Measurements from ENCODE around the gene MAT2B. TPM values are rescaled to one million over a fixed set of nuclear protein-coding genes. Genes with fewer than 3 reads are reported as not detected.

Gene MAT2B
- 10 to 100 TPM; 34.6 to 65.3 (median 51.1) TPM for total RNA-seq

DNA sequence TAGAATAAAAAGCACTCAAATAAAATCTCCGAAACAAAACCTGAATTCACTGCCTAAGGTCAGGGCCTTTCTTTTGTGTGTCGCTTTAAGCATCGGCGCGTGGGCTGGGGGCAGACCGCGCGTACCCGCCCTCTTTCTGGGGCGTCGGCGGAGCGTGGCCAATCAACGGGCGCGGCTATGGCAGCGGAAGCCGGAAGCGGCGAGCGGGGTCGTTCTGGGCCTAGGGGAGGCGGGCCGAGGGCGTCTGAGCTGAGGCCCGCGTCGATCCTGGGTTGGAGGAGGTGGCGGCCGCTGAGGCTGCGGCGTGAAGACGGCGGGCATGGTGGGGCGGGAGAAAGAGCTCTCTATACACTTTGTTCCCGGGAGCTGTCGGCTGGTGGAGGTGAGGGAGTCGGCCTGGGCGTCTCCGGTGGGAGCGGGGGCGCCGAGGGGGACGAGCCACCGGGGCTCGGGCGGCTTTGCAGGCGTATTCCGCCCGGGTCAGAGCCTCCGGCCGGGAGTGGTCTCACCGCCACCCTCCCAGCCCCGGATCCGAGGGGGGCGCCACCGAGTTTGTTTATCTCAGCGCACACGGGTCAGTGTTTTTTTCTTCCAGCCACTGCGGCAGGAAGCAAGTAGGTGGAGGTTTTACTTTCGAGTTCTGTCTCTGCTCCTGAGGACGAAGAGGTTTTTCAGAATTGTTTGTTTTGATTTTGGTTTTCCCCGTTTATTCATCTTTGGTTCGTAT lies at the start of gene MAT2B:
TSS of gene MAT2B (plus strand) at position 252 of the 727 bp plus-strand sequence. CDS start at position 320, 68 bp downstream.
- Histone ChIP-seq H3K27me3 (no peaks in the 10 kb centered on the region), H3K4me1 (peaks cover 0 to 30% (median 12%) of the 10 kb centered on the region in 4 donors), H3K4me3 (peak within 1 kb of the TSS; percentile 58 to 94 (median 78)), H3K9me3 (no peaks in the 10 kb centered on the region), H3K27ac (peak within 1 kb of the TSS; percentile 91 to 100 (median 98)), H3K36me3 (no peaks in the 10 kb centered on the region)
- peak; percentile 94 to 98 (median 98) for DNase-seq
- TF ChIP-seq, protein P1, sequence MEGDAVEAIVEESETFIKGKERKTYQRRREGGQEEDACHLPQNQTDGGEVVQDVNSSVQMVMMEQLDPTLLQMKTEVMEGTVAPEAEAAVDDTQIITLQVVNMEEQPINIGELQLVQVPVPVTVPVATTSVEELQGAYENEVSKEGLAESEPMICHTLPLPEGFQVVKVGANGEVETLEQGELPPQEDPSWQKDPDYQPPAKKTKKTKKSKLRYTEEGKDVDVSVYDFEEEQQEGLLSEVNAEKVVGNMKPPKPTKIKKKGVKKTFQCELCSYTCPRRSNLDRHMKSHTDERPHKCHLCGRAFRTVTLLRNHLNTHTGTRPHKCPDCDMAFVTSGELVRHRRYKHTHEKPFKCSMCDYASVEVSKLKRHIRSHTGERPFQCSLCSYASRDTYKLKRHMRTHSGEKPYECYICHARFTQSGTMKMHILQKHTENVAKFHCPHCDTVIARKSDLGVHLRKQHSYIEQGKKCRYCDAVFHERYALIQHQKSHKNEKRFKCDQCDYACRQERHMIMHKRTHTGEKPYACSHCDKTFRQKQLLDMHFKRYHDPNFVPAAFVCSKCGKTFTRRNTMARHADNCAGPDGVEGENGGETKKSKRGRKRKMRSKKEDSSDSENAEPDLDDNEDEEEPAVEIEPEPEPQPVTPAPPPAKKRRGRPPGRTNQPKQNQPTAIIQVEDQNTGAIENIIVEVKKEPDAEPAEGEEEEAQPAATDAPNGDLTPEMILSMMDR (IDR thresholded peaks at IDR 0.05) = peak in 5 of 6 experiments; percentile 27 to 52 (median 47)
- TF ChIP-seq POLR2A (IDR thresholded peaks at IDR 0.05) = peak; percentile 95 to 97

DNA sequence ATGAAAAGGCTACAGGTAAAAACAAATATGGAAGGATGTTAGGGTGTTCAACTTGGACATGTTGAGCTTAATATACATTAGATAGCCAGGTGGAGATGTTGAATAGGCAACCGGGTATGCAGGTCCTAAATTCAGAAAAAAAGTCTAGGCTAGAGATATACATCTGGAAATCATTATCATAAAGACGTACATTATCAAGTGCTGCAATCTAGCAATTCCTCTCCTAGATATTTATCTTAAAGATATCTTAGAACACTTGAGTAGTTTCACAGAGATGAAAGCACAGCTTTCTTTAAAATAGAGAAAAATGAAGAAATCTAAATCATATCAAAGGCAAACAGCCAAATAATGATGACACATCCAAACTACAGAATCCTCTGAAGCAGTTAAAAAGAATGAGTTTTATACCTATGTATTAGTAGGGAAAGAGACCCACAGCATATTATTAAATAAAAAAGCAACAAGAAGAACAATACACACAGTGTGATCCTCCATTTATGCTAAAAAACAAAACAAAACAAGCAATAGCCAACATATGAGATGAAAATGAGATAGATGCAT lies 49.3 kb upstream of the MAT2B start:
- H3K9me3 ChIP-seq = no peaks in the 10 kb centered on the region
- peaks cover 0 to 15% (median 6%) of the 10 kb centered on the region in 4 donors for H3K4me1 ChIP-seq
- DNase-seq = no peak
- H3K27me3 ChIP-seq = no peaks in the 10 kb centered on the region
- TF ChIP-seq, protein P1 (IDR thresholded peaks at IDR 0.05) = no peak
- H3K4me3 ChIP-seq = no peak overlapping the region
- H3K27ac ChIP-seq = no peak overlapping the region
- peaks cover 0 to 24% (median 0%) of the 10 kb centered on the region in 3 donors for H3K36me3 ChIP-seq

DNA sequence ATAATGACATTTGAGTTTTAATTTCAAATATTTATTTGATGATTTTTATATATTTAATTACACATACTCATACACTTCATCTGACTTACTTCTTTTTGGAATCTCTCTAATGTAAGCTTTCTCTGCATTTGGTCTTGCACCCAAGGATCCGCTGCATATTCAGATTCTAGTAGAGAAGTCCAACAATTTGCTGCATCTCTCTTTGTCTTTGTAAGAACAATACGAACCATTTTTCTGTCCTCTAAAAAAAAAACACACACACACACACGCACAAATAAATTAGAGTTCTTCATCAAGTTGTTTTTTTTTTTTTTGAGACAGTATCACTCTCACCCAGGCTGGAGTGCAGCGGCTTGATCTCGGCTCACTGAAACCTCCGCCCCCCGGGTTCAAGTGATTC lies 48.6 kb upstream of the MAT2B start:
- H3K27me3 ChIP-seq = no peaks in the 10 kb centered on the region
- no peak for TF ChIP-seq POLR2A (IDR thresholded peaks at IDR 0.05)
- TF ChIP-seq, protein P1 (IDR thresholded peaks at IDR 0.05) = no peak

DNA sequence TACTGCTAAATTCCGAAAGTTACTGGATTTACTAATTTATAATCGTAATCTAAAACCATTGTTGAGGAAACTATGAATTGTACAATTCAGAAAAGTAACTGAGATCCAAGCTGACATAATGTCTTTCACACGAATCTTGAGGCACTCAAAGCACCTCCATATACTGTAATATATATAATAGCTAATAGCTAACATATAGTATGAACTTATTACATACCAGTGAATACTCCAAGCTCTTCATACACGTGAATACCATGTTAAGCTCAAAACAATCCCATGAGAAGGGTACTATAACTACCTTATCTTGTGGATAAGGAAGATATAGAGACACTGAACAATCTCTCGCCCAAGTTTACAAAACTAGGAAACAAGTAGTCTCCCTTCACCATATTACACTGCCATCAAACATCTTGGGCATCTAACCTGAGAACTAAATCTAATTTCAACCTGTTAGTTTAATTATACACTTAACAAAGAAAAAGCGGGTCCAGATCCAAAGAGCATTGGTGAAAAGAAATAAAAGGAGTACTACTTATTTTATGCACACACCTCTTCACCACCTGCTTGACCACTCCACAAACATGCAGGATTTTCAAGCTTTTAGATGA lies 46.5 kb upstream of the MAT2B start:
- TF ChIP-seq, protein P1 (IDR thresholded peaks at IDR 0.05) = no peak
- TF ChIP-seq POLR2A (IDR thresholded peaks at IDR 0.05) = no peak
- DNase-seq = no peak

More for the DNA sequence above, 48.6 kb upstream of the MAT2B start:
- Histone ChIP-seq H3K36me3 (peaks cover 0 to 16% (median 0%) of the 10 kb centered on the region in 3 donors), H3K9me3 (no peaks in the 10 kb centered on the region), H3K4me3 (no peak overlapping the region), H3K4me1 (peaks cover 0 to 18% (median 6%) of the 10 kb centered on the region in 4 donors), H3K27ac (no peak overlapping the region)
- no peak for DNase-seq

DNA sequence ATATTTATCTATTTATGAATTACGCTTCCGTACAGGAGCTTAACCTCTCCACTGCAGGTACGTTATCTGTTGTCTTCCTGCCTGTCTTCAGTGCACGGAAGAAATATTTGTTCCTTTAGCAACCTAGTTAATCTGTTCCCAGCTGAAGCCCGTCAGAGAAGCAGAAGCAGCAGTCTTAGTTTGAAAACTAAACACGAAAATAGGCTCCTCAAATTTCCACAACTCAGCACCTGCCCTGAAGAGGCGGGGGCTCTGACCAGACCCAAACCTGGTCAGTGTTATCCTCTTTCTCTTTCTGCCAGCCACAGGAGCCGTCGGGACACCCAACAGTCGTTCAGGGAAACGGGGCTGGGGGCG lies 46.0 kb upstream of the MAT2B start:
- no peak for DNase-seq
- Histone ChIP-seq H3K36me3 (no peaks in the 10 kb centered on the region), H3K27me3 (no peaks in the 10 kb centered on the region), H3K27ac (peak overlapping the region; percentile 93 to 97 (median 96)), H3K4me3 (peak overlapping the region; percentile 64 to 77 (median 74)), H3K9me3 (no peaks in the 10 kb centered on the region), H3K4me1 (peaks cover 0 to 18% (median 6%) of the 10 kb centered on the region in 4 donors)
- TF ChIP-seq, protein P1 (IDR thresholded peaks at IDR 0.05) = no peak
- TF ChIP-seq POLR2A (IDR thresholded peaks at IDR 0.05) = no peak

More for the DNA sequence above, 46.5 kb upstream of the MAT2B start:
- H3K27ac ChIP-seq = peak overlapping the region; percentile 93 to 97 (median 96)
- peaks cover 0 to 18% (median 6%) of the 10 kb centered on the region in 4 donors for H3K4me1 ChIP-seq
- no peaks in the 10 kb centered on the region for H3K27me3 ChIP-seq
- H3K9me3 ChIP-seq = no peaks in the 10 kb centered on the region
- H3K4me3 ChIP-seq = peak overlapping the region; percentile 64 to 77 (median 74)
- H3K36me3 ChIP-seq = peaks cover 0 to 4% (median 0%) of the 10 kb centered on the region in 3 donors
